Stimulated activated CD4-positive, alpha-beta T cell treated with anti-CD3 and anti-CD28 coated beads, Interleukin-4, amount 100 ng/mL, for 1 hour (primary cell): ENCODE data around the gene PDYN.
A peak's percentile ranks its signal among the peaks of the same experiment; 100 is the strongest.

Experiments used
- DNase-seq: peaks from one replicate; pipeline ENCODE4 v3.0.0-alpha.2; 2020

The PDYN gene

DNA sequence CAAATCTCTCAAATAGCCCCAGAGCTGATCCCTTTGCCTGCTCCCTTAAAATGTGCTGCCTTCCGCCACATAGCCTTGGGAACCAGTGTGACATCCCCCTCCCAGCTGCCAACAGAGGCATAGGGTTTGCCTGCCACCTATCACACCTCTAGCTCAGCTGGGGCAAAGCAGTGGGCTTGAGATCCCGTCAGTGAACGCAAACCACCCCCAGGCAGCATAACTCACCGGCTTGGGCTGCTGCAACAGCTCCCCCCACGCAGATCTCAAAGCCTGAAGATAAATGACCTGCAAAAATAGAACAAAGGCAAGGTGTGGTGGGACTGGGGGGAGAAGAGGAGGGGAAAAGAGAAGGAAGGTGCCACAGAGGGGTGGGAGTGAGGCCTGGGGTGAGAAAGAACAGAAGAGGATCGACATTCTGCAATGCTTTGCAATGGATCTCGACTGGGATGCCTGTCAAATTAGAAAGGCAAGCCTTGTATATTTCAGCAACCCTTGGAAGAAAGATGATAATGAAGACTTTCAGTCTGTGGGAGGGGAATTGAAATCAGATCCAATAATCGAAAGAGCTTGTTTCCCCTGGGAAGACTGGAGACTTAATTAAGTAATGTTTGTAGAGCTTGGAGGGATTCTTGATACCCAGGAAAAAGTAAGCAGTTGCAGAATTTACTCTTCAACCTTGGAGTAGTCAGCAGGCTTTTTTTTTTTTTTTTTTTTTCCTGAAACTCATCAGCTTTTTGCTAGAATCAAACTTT lies 1.3 kb downstream of the PDYN start:
- DNase-seq: no peak

DNA sequence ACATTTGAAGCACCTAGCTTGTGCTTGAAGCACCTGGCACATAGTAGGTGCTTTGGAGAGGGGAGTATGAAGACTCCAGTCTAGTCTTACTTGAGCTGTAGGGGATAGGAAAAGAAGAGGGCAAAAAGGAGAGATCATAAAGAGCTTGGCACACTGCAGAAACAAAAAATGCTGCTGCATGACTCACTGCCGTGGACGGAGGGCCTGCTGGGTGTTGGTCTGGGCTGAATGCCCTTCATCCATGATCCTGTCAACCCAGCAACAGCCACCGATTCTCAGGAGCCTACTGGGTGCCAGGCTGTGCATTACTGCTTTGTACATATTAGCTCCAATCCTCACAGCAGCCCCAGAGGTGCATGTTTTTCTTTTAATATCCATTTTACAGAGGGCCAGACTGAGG lies 6.0 kb downstream of the PDYN start:
- DNase-seq: no peak

- no peak for DNase-seq
Observed at GRCh38 chr20:1983301-1983700, 10.6 kb downstream of the PDYN start.

DNA sequence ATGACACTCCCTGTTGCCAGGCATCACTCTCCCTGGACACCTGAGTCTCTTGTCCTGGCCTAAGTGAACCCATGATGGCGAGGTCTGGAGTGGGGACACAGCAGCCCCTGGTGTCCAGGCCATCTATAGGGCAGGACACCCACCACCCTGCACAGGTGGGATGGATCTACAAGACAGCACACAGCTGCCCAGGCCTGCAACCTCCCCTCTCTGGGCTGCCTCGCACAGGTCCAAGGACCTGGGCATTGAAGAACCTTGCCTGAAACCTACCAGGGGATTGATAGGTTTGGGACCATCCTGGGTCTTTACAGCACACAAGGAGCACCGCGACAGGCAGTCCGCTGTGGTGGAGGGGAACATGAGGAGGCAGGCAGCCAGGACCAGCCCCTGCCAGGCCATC lies 11.2 kb downstream of the PDYN start:
- no peak for DNase-seq

- no peak for DNase-seq
Observed at GRCh38 chr20:1979106-1979778, 14.6 kb downstream of the PDYN start.

DNA sequence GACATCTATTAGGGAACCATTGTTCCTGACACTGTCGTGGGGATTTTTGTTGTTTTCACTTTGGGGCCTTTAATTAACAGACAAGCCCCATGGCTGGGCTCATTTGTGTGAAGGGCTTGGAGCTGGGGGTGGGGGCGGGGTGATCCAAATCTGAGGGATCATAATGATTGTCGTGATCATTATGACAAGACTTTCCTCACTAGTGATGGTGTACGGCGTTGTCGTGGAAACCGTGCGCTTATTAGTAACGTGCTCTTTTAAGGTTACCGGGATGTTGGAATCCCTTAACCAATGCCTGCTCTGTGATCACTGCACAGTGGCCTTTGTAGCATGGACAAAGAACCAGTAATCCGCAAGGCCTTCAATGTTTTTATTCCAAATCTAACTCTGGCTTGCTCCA lies 18.6 kb downstream of the PDYN start:
- DNase-seq: no peak

- no peak for DNase-seq
Observed at GRCh38 chr20:1973601-1974440, 20.0 kb downstream of the PDYN start.

GRCh38 chr20:1971893-1972586 lies 21.8 kb downstream of the PDYN start:
- no peak for DNase-seq

DNA sequence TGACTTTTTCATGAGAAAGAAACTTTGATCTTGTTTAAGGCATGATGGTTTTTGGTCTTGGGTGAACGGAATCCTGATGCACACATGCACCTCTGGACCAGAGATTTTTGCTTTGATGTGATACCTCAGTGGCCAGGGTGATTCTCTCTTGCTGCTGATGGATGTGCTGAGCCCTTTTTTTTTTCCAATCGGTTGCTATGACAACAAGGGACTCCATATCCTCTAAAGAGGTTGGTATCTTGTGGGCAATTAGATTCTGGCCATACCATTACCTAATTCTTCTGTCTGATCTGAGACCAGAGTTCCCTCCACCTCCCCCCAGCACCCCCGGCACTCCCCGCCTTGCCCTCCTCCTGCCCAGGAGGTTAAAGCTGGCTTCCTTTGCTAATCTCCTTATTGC lies 24.9 kb downstream of the PDYN start:
- DNase-seq: no peak

- DNase-seq: peak; percentile 93
Observed at GRCh38 chr20:1965520-1966351, 28.1 kb downstream of the PDYN start.

- DNase-seq: peak; percentile 17
Observed at GRCh38 chr20:1964659-1965405, 29.0 kb downstream of the PDYN start.

DNA sequence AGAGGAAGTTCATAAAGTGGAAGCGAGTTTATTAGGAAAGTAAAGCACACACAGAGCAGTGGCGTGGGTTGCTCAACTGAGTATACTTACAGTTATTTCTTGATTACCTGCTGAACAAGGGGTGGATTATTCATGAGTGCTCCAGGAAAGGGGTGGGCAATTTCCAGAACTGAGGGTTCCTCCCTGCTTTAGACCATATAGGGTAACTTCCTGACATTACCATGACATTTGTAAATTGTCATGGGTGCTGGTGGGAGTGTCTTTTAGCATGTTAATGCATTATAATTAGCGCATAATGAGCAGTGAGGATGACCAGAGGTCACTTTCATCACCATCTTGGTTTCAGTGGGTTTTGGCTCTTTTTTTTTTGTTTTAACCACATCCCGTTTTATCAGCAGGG lies 29.8 kb downstream of the PDYN start:
- DNase-seq: no peak

GRCh38 chr20:1961374-1961773 lies 32.5 kb downstream of the PDYN start:
- DNase-seq: no peak

DNA sequence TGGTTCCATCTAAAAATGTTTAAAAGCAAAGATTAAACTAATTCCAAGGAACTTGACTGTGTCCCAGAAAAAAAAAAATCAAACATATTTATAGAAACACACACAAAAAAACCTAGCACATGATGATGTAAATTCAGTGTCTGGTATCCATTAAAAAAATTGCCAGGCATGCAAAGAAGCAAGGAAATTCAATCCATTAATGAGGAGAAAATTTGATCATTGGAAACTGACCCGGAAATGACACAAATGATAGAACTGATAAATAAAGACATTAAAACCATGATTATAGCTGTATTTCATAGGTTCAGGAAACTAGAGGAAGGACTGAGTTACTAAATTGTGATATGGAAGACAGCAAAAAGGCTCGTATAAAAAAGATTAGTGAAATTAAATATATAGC lies 34.7 kb downstream of the PDYN start:
- no peak for DNase-seq

- DNase-seq: no peak
Observed at GRCh38 chr20:1958426-1958825, 35.4 kb downstream of the PDYN start.

DNA sequence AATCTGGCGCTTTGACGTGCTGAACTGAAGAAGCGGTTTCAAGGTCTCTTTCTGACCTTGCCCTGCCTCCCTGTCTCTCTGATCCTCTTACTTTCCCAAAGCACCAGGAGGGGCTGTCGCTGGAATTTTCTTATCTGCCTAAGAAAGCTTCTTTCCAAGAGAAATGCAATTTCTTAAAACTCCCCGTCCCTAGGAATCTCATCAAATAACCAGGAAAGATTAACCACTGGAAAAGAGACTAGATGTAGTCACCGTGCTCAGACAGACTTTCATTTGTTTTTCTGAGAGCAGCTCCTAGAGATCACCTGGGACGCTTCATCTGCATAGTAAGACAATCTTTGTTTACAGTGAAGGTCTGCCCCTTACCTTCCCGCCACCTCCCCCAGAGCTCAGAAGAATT lies 38.6 kb downstream of the PDYN start:
- DNase-seq: no peak

DNA sequence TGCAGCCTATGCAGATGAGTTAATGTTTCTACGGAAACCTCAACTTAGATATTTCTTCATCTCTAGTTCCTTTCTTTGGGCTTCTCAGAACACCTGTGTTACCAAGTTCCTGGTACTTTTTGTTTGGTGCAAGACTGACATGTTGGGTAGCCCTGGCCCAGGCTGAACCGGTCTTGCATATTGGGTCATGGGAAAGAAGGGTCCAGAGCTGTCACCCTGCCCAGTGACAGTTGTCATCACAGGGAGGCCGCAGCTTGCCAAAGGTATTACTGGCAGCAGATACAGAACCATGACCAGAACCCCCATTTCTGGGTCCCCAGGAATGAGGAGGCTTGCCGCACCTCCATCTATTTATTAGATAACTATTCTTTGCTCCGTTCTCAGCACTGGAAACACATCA lies 40.2 kb downstream of the PDYN start:
- no peak for DNase-seq

DNA sequence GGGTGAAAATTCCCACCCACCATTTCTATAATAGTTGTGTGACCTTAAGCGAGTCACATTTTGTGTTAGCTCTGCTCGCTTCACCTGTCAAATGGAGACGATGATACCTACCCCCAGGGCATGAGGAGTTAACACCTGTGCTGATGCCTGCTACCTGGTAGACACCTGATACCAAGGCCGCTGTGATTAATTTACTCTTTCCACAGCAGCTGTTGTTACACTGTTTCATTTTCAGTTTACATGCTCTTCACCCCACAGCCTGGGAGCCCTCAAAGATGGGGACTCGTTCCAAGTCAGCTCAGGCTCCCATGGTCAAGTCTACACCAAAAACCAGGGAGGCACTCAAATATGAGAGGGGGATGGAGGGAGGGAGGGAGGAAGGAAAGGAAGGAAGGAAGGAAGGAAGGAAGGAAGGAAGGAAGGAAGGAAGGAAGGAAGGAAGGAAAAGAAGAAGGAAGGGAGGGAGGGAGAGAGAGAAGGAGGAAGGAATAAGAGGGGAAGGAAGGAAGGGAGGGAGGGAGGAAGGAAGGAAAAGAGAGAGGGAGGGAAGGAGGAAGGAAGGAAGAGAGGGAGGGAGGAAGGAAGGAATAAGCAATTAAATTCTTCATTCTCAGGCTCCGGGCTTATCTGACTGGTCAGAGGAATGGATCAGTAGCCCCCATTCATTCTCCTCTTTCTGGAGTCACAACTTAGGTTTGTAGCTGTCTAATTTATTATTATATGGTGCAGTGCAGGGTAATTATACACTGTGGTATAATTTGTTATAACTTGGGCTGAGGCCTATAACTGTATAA lies 40.9 kb downstream of the PDYN start:
- no peak for DNase-seq

DNA sequence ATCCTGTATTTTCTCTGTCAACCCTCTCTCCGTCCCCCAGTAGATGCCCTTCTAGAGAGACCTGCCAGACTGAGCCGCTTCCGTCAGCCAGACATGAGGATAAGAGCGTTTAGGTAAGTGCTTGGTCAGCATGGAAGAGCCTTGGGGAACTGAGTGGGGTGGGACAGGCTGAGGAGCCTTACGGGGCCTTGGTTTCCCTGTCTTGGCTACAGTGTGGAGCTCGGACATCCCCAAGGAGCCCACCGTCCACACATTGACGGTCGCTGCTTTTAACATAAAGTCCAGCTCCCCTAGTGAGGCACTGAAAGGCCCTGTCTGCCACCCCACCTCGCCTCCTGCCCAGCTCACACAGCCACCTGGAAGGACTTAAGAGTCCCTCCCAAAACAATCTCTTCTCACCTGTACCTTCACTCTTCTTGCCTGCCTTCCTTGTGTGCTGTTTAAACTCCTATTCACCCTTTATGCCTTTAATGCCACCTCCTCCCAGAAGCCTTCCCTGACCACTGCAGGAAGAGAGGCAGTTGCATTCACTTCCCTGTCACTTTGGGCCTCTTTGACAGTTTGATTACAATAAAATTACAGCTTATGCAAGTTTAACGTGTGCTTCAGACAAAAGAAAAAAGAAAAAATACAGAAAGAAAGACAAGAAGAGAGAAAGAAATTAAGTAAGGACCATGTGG lies 42.3 kb downstream of the PDYN start:
- DNase-seq: no peak

- DNase-seq: no peak
Observed at GRCh38 chr20:1950836-1951235, 43.0 kb downstream of the PDYN start.
